Activated CD4-positive, alpha-beta T cell treated with anti-CD3 and anti-CD28 coated beads for 1 hour (primary cell): ENCODE measurements around the gene TBC1D2.
A peak's percentile ranks its signal among the peaks of the same experiment; 100 is the strongest.

Experiments used
- DNase-seq: peaks from one replicate; pipeline ENCODE4 v3.0.0-alpha.2; 2020

Gene TBC1D2

GRCh38 chr9:98210435-98210834, 45.0 kb downstream of the TBC1D2 start:
- no peak for DNase-seq

DNA sequence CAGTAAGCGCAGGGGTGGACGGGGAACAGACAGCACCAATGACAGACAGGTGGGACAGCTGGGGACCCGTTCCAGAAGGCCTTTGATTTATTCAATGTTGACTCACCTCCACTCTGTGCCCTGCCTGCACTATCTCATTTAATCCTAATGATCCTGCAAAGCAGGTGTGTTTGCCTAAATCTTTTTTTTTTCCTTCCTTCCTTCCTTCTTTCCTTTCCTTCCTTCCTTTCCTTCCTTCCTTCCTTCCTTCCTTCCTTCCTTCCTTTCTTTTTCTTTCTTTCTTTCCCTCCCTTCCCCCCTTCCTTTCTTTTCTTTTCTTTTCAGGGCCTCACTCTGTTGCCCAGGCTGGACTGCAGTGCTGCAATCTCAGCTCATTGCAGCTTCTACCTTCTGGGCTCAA, 45.9 kb downstream of the TBC1D2 start:
- DNase-seq: no peak

GRCh38 chr9:98208635-98209034, 46.8 kb downstream of the TBC1D2 start:
- DNase-seq: no peak

DNA sequence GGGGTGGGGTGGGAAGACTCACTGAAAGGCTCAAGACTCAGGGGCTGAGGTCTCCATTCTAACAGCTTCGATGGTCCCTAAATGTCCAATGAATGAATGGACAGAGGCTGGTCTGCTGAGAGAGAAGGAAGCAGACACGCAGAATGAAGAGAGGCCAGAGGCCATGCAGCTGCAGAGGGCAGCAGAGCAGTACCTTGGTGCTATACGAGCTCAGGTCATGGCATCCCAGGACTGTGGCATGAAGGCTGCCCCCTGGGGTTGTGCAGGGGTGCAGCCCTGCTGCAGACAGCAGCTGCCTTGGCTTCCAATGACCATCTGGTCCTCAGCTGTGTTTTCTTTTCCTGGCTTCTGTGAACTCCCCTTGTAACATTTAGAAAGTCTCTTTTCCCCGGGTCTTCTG, 47.8 kb downstream of the TBC1D2 start:
- no peak for DNase-seq

GRCh38 chr9:98206754-98207153, 48.7 kb downstream of the TBC1D2 start:
- no peak for DNase-seq

- DNase-seq: no peak
Measured at GRCh38 chr9:98204692-98205091, 50.8 kb downstream of the TBC1D2 start.

GRCh38 chr9:98203153-98203552, 52.3 kb downstream of the TBC1D2 start:
- DNase-seq: no peak

- DNase-seq: no peak
Measured at GRCh38 chr9:98202252-98202651, 53.2 kb downstream of the TBC1D2 start.

- no peak for DNase-seq
Measured at GRCh38 chr9:98201749-98202148, 53.7 kb downstream of the TBC1D2 start.

- no peak for DNase-seq
Measured at GRCh38 chr9:98201102-98201501, 54.3 kb downstream of the TBC1D2 start.

- no peak for DNase-seq
Measured at GRCh38 chr9:98199388-98200033, 55.9 kb downstream of the TBC1D2 start.

DNA sequence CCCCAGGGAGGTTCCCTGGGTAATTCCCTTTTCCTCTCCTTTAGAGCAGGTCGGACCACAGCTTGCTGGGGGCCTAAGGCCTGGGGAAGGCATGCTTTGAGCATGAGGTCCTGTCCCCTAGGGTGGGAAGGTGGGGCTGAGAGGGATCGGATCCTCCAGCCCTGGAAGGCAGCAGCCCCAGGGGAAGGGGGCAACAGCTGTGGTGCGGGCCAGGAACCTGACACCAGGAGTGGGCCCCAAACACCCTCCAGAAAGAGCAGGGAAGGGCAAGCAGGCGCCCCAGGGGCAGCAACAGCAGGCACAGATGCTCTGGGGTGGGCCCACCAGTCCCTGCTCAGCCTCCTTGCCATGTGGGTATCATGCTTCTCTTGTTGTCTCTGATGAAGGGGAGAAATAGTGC, 59.8 kb downstream of the TBC1D2 start:
- no peak for DNase-seq

DNA sequence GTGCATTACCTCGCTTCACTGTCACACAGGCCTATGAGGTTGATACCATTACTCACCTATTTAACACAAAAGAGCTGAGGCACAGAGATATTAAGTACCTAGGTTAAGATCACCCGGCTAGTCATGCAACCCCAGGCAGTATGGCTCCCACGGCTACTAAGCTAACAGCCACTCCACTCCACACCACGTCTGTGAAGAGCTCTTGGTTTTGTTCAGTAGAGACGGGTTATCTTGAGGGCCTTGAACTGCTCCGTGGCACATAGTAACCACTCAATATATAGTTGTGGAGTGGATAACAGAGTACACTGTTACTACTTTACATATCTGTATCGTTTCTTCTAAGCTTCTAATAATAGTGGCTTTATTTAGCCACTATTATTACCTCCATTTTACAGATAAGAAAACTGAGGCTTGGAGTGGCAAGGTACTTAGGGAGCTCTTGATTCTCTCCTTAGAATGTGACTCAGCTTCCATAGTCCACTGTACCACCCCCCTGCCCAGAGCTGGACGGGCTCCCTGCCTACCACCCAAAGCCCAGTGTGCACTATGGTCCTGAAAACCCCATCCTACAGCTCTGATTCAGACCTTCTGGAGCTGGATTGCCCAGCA, 62.0 kb downstream of the TBC1D2 start:
- no peak for DNase-seq

- peak; percentile 44 for DNase-seq
Measured at GRCh38 chr9:98192503-98193335, 62.7 kb downstream of the TBC1D2 start, which contains the start of gene CORO2A. CORO2A (minus strand) TSS chr9:98192637; CDS start chr9:98157660, 34,977 bp downstream.

- no peak for DNase-seq
Measured at GRCh38 chr9:98191671-98192502, 63.6 kb downstream of the TBC1D2 start.

DNA sequence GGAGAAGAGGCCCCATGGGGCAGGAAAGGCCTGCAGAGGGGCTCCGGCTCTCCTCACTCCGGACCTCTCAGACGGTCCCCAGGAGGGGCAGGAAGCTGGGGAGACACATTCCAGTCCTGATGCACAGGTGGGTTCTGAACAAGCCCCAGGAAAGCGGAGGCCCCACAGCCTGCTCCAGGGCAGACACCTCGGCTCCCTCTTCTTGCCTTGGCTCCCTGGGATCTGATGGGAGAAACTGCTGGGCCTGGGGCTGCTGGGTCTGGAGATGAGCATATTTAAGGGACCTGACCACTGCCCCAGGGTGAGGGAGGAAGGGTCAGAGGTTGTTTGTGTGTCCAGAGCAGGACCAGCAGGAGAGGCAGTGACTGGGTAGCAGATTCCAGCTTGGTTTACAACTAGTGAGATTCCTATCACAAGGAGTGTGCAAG, 64.3 kb downstream of the TBC1D2 start:
- no peak for DNase-seq

GRCh38 chr9:98190757-98191105, 64.7 kb downstream of the TBC1D2 start:
- DNase-seq: no peak

GRCh38 chr9:98189412-98189811, 66.0 kb downstream of the TBC1D2 start:
- no peak for DNase-seq

DNA sequence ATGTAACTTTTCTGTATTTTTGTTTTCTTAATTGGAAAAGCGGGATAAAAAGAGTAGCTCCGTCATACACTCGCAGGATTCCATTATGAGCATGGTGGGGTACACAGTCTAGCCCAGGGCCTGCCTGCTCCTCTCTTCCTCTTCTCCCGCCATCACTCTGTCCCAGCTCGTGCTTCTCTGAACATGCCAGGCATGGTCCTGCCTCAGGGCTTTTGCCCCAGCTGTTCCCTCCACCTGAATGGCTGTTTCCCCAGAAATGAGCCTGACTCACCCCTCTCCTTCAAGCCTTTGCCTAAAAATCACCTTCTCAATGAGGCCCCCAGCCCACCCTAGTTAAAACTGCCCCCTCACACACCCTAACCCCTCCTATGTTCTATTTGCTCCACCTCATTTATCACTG, 67.5 kb downstream of the TBC1D2 start:
- no peak for DNase-seq

DNA sequence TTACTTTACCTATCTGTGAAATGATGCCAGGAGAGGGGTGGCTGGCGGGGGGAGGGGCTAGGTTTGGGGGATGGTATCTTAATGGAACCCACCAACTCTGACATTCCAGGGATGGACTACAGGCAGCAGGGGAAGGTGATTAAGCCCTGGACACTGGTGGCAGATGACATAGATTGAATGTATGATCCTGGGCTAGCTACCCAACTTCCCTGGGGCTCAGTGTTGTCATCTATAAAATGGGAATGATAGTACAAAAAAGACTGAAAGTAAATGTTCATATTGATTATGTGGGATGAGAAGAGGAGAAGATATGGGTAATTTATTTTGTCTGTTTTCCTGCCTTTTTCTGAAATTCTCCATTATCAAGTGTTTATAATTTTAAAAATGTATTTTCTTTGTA, 69.2 kb downstream of the TBC1D2 start:
- no peak for DNase-seq

- DNase-seq: no peak
Measured at GRCh38 chr9:98185611-98186171, 69.8 kb downstream of the TBC1D2 start.

- no peak for DNase-seq
Measured at GRCh38 chr9:98185021-98185567, 70.4 kb downstream of the TBC1D2 start.
